Smooth muscle cell (in vitro differentiated cells): Measurements from ENCODE around the gene MAP4K4. TPM values are rescaled to one million over a fixed set of nuclear protein-coding genes. Genes with fewer than 3 reads are reported as not detected.

ENCODE experiments used
- DNase-seq: peaks from one replicate; lab custom pipeline; 2025; ENCODE audit not compliant: unreplicated experiment; lab: John Stamatoyannopoulos, UW
- H2AFZ ChIP-seq: fragments of 200-600 bp; sonication (generic); 2 replicates; pipeline ENCODE4 v1.6.0; 2016; ENCODE audit warnings: antibody characterized with exemption, low read depth, mild to moderate bottlenecking
- H3F3A ChIP-seq: fragments of 200-600 bp; sonication (generic); 2 replicates; pipeline ENCODE4 v1.6.0; 2017; ENCODE audit warnings: antibody characterized with exemption, low read depth
- H3K27ac ChIP-seq: fragments of 200-600 bp; sonication (generic); 2 replicates; pipeline ENCODE4 v1.5.1; 2016; ENCODE audit warnings: low read depth, mild to moderate bottlenecking
- H3K27me3 ChIP-seq: fragments of 200-600 bp; sonication (generic); 2 replicates; pipeline ENCODE4 v1.6.1; 2016; ENCODE audit warnings: low read depth, mild to moderate bottlenecking
- H3K36me3 ChIP-seq: fragments of 200-600 bp; sonication (generic); 2 replicates; pipeline ENCODE4 v1.5.1; 2016; ENCODE audit warnings: low read depth
- H3K4me1 ChIP-seq: fragments of 200-600 bp; sonication (generic); 2 replicates; pipeline ENCODE4 v1.5.1; 2016; ENCODE audit warnings: low read depth
- H3K4me2 ChIP-seq: fragments of 200-600 bp; sonication (generic); 2 replicates; pipeline ENCODE4 v1.6.0; 2016; ENCODE audit warnings: mild to moderate bottlenecking
- H3K4me3 ChIP-seq: fragments of 200-600 bp; sonication (generic); 2 replicates; pipeline ENCODE4 v1.5.1; 2016; ENCODE audit warnings: mild to moderate bottlenecking
- H3K79me2 ChIP-seq: fragments of 200-600 bp; sonication (generic); 2 replicates; pipeline ENCODE4 v1.6.0; 2016; ENCODE audit warnings: low read depth, mild to moderate bottlenecking
- H3K9ac ChIP-seq: fragments of 200-600 bp; sonication (generic); 2 replicates; pipeline ENCODE4 v1.6.0; 2016; ENCODE audit warnings: low read depth
- H3K9me3 ChIP-seq: fragments of 200-600 bp; sonication (generic); replicated peaks from 2 replicates; pipeline ENCODE4 v1.5.1; 2016; ENCODE audit warnings: low read depth
- H4K20me1 ChIP-seq: fragments of 200-600 bp; sonication (generic); 2 replicates; pipeline ENCODE4 v1.6.0; 2016; ENCODE audit warnings: low read depth
- WGBS: methylation state at CpG from one replicate; pipeline ENCODE4 v1.1.7; 2016; ENCODE audit warnings: low lambda C conversion rate; 5-methylcytosine and 5-hydroxymethylcytosine counted together
- polyA plus RNA-seq: library from polyadenylated mRNA; unstranded; fragments of >200 nt; fragmentation: Nextera tagmentation; extraction: Ambion mirVana; gene quantifications from 2 replicates; pipeline ENCODE4 v1.2.1, GENCODE V29; 2016
- total RNA-seq: library from RNA; depleted of rRNA; stranded (reverse); fragments of >200 nt; gene quantifications from 2 replicates; pipeline ENCODE4 v1.2.3, GENCODE V29; 2014
- TF ChIP-seq, protein P1 (sequence below): fragments of 200-600 bp; sonication (generic); IDR thresholded peaks from 2 replicates; pipeline ENCODE4 v1.5.1; 2017; ENCODE audit warnings: borderline replicate concordance, mild to moderate bottlenecking, antibody characterized with exemption; ENCODE audit not compliant: insufficient read depth, poor library complexity, severe bottlenecking

MAP4K4 gene
- total and polyA plus RNA-seq, 2 experiments from 2014 or later = 68.9 to 107 TPM

DNA sequence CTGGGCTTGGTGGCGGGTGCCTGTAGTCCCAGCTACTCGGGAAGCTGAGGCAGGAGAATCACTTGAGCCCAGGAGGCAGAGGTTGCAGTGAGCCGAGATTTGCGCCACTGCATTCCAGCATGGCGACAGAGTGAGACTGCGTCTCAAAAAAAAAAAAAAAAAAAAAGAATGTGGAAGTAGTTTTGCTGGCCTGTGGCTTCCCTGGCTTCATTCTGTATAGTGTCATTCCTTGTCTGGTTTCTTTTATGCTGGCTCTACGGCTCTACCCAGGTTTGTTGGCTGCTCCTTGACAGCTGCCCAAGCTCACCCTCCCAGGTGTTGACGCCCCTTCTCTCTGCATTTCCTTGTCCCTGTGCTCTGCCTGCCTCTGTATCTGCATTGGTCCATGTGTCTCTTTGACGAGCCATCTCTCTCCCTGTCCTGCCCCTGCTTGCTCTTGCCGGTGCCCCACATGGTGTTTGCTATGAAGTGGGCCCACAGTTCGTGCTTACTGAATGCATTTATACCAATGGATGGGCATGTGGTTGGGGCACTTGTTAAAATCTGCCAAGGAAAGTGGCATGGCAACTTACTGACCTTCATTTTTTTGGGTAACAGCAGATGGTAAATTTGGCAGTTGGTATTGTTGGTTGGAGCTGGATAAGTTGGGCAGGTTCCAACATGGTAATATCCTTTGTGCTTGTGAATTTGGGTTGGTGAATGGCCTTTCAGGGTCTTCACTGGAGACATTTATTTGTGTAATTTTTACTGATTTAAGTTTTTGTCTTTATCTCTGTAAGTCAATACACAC, 113.9 kb downstream of the MAP4K4 start:
- no peaks in the 10 kb centered on the region for H3K27me3 ChIP-seq
- no peak overlapping the region for H3K4me3 ChIP-seq
- DNase-seq = no peak
- peaks cover 16% of the 10 kb centered on the region for H3K4me1 ChIP-seq
- H3K9me3 ChIP-seq = no peaks in the 10 kb centered on the region
- H2AFZ ChIP-seq = no peak overlapping the region
- H3K79me2 ChIP-seq = peaks cover 97% of the 10 kb centered on the region
- H3K4me2 ChIP-seq = no peak overlapping the region
- peak overlapping the region; percentile 29 for H3K27ac ChIP-seq
- TF ChIP-seq, protein P1, sequence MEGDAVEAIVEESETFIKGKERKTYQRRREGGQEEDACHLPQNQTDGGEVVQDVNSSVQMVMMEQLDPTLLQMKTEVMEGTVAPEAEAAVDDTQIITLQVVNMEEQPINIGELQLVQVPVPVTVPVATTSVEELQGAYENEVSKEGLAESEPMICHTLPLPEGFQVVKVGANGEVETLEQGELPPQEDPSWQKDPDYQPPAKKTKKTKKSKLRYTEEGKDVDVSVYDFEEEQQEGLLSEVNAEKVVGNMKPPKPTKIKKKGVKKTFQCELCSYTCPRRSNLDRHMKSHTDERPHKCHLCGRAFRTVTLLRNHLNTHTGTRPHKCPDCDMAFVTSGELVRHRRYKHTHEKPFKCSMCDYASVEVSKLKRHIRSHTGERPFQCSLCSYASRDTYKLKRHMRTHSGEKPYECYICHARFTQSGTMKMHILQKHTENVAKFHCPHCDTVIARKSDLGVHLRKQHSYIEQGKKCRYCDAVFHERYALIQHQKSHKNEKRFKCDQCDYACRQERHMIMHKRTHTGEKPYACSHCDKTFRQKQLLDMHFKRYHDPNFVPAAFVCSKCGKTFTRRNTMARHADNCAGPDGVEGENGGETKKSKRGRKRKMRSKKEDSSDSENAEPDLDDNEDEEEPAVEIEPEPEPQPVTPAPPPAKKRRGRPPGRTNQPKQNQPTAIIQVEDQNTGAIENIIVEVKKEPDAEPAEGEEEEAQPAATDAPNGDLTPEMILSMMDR = no peak
- H3K9ac ChIP-seq = no peak overlapping the region
- no peaks in the 10 kb centered on the region for H3K36me3 ChIP-seq
- 76% methylated on average over 11 of the region's 11 CpGs for WGBS
- H4K20me1 ChIP-seq = peaks cover 90% of the 10 kb centered on the region
- peaks cover 25% of the 10 kb centered on the region for H3F3A ChIP-seq

DNA sequence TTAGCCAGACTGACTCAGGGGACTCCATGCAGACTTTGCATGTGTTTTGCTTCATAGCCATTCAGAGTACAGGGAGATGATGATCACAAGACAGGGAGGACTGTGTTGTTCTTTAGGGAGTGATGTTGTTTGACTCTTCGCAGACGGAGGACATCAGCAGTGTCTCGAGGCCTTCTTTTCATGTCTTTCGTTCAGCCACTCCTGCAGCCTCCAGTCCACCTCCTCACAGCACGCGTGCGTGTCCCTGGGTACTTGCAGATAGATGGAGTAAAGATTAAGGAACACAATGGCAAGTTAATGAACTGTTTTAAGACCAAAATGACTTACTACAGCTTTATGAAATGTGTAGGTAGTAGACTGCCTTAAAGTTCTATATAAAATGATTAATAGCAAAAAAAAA, 114.7 kb downstream of the MAP4K4 start:
- Histone ChIP-seq H3K9me3 (no peaks in the 10 kb centered on the region), H2AFZ (no peak overlapping the region), H3K9ac (no peak overlapping the region), H3K4me1 (peaks cover 8% of the 10 kb centered on the region), H4K20me1 (peaks cover 90% of the 10 kb centered on the region), H3K79me2 (peaks cover 100% of the 10 kb centered on the region), H3K27me3 (no peaks in the 10 kb centered on the region), H3F3A (peaks cover 17% of the 10 kb centered on the region), H3K4me2 (no peak overlapping the region), H3K4me3 (no peak overlapping the region), H3K36me3 (no peaks in the 10 kb centered on the region), H3K27ac (peak overlapping the region; percentile 29)
- TF ChIP-seq, protein P1 = no peak
- DNase-seq = no peak
- 92% methylated on average over 7 of the region's 7 CpGs for WGBS

DNA sequence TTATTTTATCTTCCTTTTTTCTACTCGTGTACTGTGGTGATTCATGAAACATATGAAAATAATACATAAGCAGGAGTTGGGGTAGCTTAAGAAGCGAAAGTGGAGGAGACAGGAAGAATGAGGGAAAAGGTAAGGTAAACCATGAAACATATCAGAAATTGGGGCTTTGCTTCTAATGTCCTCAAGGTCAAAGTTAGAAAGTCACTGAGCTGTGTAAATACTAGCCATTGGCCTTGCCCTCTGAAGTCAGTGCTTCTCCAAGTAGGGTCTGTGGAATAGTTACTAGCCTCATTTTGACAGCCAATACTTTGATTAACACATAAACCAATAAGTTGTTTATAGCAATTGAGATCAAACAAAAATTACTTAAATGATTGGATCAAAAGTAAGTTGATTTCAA, 117.2 kb downstream of the MAP4K4 start:
- no peak overlapping the region for H3K27ac ChIP-seq
- H3K4me2 ChIP-seq = no peak overlapping the region
- no peak overlapping the region for H3K4me3 ChIP-seq
- WGBS = 95% methylated on average over 2 of the region's 2 CpGs
- H3K79me2 ChIP-seq = peaks cover 100% of the 10 kb centered on the region
- TF ChIP-seq, protein P1 = no peak
- no peak overlapping the region for H3K9ac ChIP-seq
- peaks cover 24% of the 10 kb centered on the region for H3K4me1 ChIP-seq
- no peaks in the 10 kb centered on the region for H3K9me3 ChIP-seq
- no peaks in the 10 kb centered on the region for H3K36me3 ChIP-seq
- H3F3A ChIP-seq = peaks cover 15% of the 10 kb centered on the region
- peaks cover 92% of the 10 kb centered on the region for H4K20me1 ChIP-seq
- DNase-seq = no peak
- no peak overlapping the region for H2AFZ ChIP-seq
- no peaks in the 10 kb centered on the region for H3K27me3 ChIP-seq

DNA sequence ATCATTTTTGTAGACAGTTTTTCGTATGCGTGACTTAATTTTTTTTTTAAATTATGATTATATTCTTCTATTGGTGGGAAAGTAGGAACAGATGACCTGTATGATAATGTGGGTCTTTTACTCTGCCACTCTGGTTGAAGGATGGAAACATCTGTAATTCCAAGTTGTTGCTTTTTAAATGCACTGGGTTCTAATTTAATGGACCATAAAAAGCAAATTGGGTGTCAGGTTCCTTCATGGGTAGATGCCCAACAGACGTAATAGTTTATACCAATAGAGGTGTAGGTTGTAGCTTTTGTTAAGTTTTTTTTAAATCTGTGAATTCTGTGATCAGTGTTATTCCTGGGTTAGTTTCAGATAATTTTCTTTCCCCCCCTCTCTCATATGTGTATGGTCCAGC, 117.6 kb downstream of the MAP4K4 start:
- peaks cover 18% of the 10 kb centered on the region for H3F3A ChIP-seq
- H4K20me1 ChIP-seq = peaks cover 96% of the 10 kb centered on the region
- peaks cover 100% of the 10 kb centered on the region for H3K79me2 ChIP-seq
- no peaks in the 10 kb centered on the region for H3K27me3 ChIP-seq
- WGBS = 98% methylated on average over 3 of the region's 3 CpGs
- TF ChIP-seq, protein P1 = no peak
- H3K9me3 ChIP-seq = no peaks in the 10 kb centered on the region
- no peak overlapping the region for H3K4me3 ChIP-seq
- H3K36me3 ChIP-seq = no peaks in the 10 kb centered on the region
- no peak for DNase-seq
- no peak overlapping the region for H2AFZ ChIP-seq
- H3K27ac ChIP-seq = no peak overlapping the region
- peaks cover 28% of the 10 kb centered on the region for H3K4me1 ChIP-seq
- no peak overlapping the region for H3K4me2 ChIP-seq
- no peak overlapping the region for H3K9ac ChIP-seq
